Smooth muscle cell (in vitro differentiated cells): ENCODE measurements around the gene GAK. TPM values are rescaled to one million over a fixed set of nuclear protein-coding genes. Genes with fewer than 3 reads are reported as not detected.
A peak's percentile ranks its signal among the peaks of the same experiment; 100 is the strongest.
"Not testable (repeated sequence)": the region's sequence is repeated elsewhere in the genome, so short reads cannot be mapped to it uniquely, and the experiment has no call there.

Experiments
- DNase-seq: peaks from one replicate; lab custom pipeline; 2025; ENCODE audit not compliant: unreplicated experiment; lab: John Stamatoyannopoulos, UW
- H2AFZ ChIP-seq: fragments of 200-600 bp; sonication (generic); 2 replicates; pipeline ENCODE4 v1.6.0; 2016; ENCODE audit warnings: antibody characterized with exemption, low read depth, mild to moderate bottlenecking
- H3F3A ChIP-seq: fragments of 200-600 bp; sonication (generic); 2 replicates; pipeline ENCODE4 v1.6.0; 2017; ENCODE audit warnings: antibody characterized with exemption, low read depth
- H3K27ac ChIP-seq: fragments of 200-600 bp; sonication (generic); 2 replicates; pipeline ENCODE4 v1.5.1; 2016; ENCODE audit warnings: low read depth, mild to moderate bottlenecking
- H3K27me3 ChIP-seq: fragments of 200-600 bp; sonication (generic); 2 replicates; pipeline ENCODE4 v1.6.1; 2016; ENCODE audit warnings: low read depth, mild to moderate bottlenecking
- H3K36me3 ChIP-seq: fragments of 200-600 bp; sonication (generic); 2 replicates; pipeline ENCODE4 v1.5.1; 2016; ENCODE audit warnings: low read depth
- H3K4me1 ChIP-seq: fragments of 200-600 bp; sonication (generic); 2 replicates; pipeline ENCODE4 v1.5.1; 2016; ENCODE audit warnings: low read depth
- H3K4me2 ChIP-seq: fragments of 200-600 bp; sonication (generic); 2 replicates; pipeline ENCODE4 v1.6.0; 2016; ENCODE audit warnings: mild to moderate bottlenecking
- H3K4me3 ChIP-seq: fragments of 200-600 bp; sonication (generic); 2 replicates; pipeline ENCODE4 v1.5.1; 2016; ENCODE audit warnings: mild to moderate bottlenecking
- H3K79me2 ChIP-seq: fragments of 200-600 bp; sonication (generic); 2 replicates; pipeline ENCODE4 v1.6.0; 2016; ENCODE audit warnings: low read depth, mild to moderate bottlenecking
- H3K9ac ChIP-seq: fragments of 200-600 bp; sonication (generic); 2 replicates; pipeline ENCODE4 v1.6.0; 2016; ENCODE audit warnings: low read depth
- H3K9me3 ChIP-seq: fragments of 200-600 bp; sonication (generic); replicated peaks from 2 replicates; pipeline ENCODE4 v1.5.1; 2016; ENCODE audit warnings: low read depth
- H4K20me1 ChIP-seq: fragments of 200-600 bp; sonication (generic); 2 replicates; pipeline ENCODE4 v1.6.0; 2016; ENCODE audit warnings: low read depth
- CTCF ChIP-seq: fragments of 200-600 bp; sonication (generic); IDR thresholded peaks from 2 replicates; pipeline ENCODE4 v1.5.1; 2017; ENCODE audit warnings: borderline replicate concordance, mild to moderate bottlenecking, antibody characterized with exemption; ENCODE audit not compliant: insufficient read depth, poor library complexity, severe bottlenecking
- WGBS: methylation state at CpG from one replicate; pipeline ENCODE4 v1.1.7; 2016; ENCODE audit warnings: low lambda C conversion rate; 5-methylcytosine and 5-hydroxymethylcytosine counted together
- polyA plus RNA-seq: library from polyadenylated mRNA; unstranded; fragments of >200 nt; fragmentation: Nextera tagmentation; extraction: Ambion mirVana; gene quantifications from 2 replicates; pipeline ENCODE4 v1.2.1, GENCODE V29; 2016
- total RNA-seq: library from RNA; depleted of rRNA; stranded (reverse); fragments of >200 nt; gene quantifications from 2 replicates; pipeline ENCODE4 v1.2.3, GENCODE V29; 2014

GAK gene
- total and polyA plus RNA-seq, 2 experiments from 2014 or later: 56.2 to 85.4 TPM

- no peaks in the 10 kb centered on the region for H3K79me2 ChIP-seq
- H3K4me1 ChIP-seq: no peaks in the 10 kb centered on the region
- H3K27me3 ChIP-seq: no peaks in the 10 kb centered on the region
- no peak overlapping the region for H2AFZ ChIP-seq
- H3K9me3 ChIP-seq: no peaks in the 10 kb centered on the region
- H3K36me3 ChIP-seq: no peaks in the 10 kb centered on the region
- H3K4me3 ChIP-seq: no peak overlapping the region
- peaks cover 26% of the 10 kb centered on the region for H4K20me1 ChIP-seq
- no peak for DNase-seq
- no peaks in the 10 kb centered on the region for H3F3A ChIP-seq
- TF ChIP-seq CTCF: no peak
- no peak overlapping the region for H3K27ac ChIP-seq
- H3K9ac ChIP-seq: no peak overlapping the region
- no peak overlapping the region for H3K4me2 ChIP-seq
- 92% methylated on average over 37 of the region's 62 CpGs for WGBS
Observed at GRCh38 chr4:946517-947471, 14.7 kb upstream of the GAK start.

GRCh38 chr4:946103-946450 is 14.0 kb upstream of the GAK start:
- Histone ChIP-seq H3K27ac (no peak overlapping the region), H3K9me3 (no peaks in the 10 kb centered on the region), H3K4me1 (no peaks in the 10 kb centered on the region), H3K4me3 (no peak overlapping the region), H3K36me3 (no peaks in the 10 kb centered on the region), H3K79me2 (no peaks in the 10 kb centered on the region), H3K27me3 (no peaks in the 10 kb centered on the region), H4K20me1 (peaks cover 31% of the 10 kb centered on the region), H3K4me2 (no peak overlapping the region), H2AFZ (no peak overlapping the region), H3F3A (no peaks in the 10 kb centered on the region), H3K9ac (no peak overlapping the region)
- no peak for TF ChIP-seq CTCF
- DNase-seq: no peak
- 91% methylated on average over 9 of the region's 9 CpGs for WGBS

- Histone ChIP-seq H3F3A (no peaks in the 10 kb centered on the region), H3K9me3 (no peaks in the 10 kb centered on the region), H3K9ac (no peak overlapping the region), H3K36me3 (no peaks in the 10 kb centered on the region), H3K27me3 (no peaks in the 10 kb centered on the region), H3K79me2 (no peaks in the 10 kb centered on the region), H3K4me1 (no peaks in the 10 kb centered on the region), H3K4me3 (peak overlapping the region; percentile 23), H3K27ac (no peak overlapping the region), H4K20me1 (peaks cover 31% of the 10 kb centered on the region), H2AFZ (no peak overlapping the region), H3K4me2 (no peak overlapping the region)
- TF ChIP-seq CTCF: no peak
- WGBS: 64% methylated on average over 28 of the region's 28 CpGs
- no peak for DNase-seq
Observed at GRCh38 chr4:945274-946102, 13.4 kb upstream of the GAK start.

GRCh38 chr4:939508-939907 is 7.4 kb upstream of the GAK start:
- not testable (repeated sequence) for H3K4me1 ChIP-seq, H3K4me3 ChIP-seq, H3K9me3 ChIP-seq, DNase-seq, H3F3A ChIP-seq, H3K36me3 ChIP-seq, H2AFZ ChIP-seq, H3K9ac ChIP-seq, H3K79me2 ChIP-seq, H3K27me3 ChIP-seq, H3K4me2 ChIP-seq, H3K27ac ChIP-seq
- peaks cover 11% of the 10 kb centered on the region for H4K20me1 ChIP-seq
- 85% methylated on average over 4 of the region's 4 CpGs for WGBS
